Parathyroid adenoma (tissue), 2 donors: ENCODE results near the gene LRRC4C.
"Not testable (repeated sequence)": the region's sequence is repeated elsewhere in the genome, so short reads cannot be mapped to it uniquely, and the experiment has no call there.

Experiments
- H2AFZ ChIP-seq: fragments of 300-600 bp; sonication (generic); one replicate; pipeline ENCODE4 v1.7.0; 2017; ENCODE audit warnings: antibody characterized with exemption, mild to moderate bottlenecking
- H3K27ac ChIP-seq: fragments of 300-600 bp; sonication (generic); one replicate; pipeline ENCODE4 v1.7.0; 2017
- H3K27me3 ChIP-seq: fragments of 300-600 bp; sonication (generic); one replicate; pipeline ENCODE4 v1.7.0; 2017; ENCODE audit warnings: low read length; ENCODE audit not compliant: control insufficient read depth, insufficient read depth
- H3K36me3 ChIP-seq: fragments of 300-600 bp; sonication (generic); one replicate; pipeline ENCODE4 v1.7.0; 2017; ENCODE audit warnings: low read length; ENCODE audit not compliant: control insufficient read depth, insufficient read depth
- H3K4me1 ChIP-seq: fragments of 300-600 bp; sonication (generic); one replicate; pipeline ENCODE4 v1.7.0; 2017; ENCODE audit warnings: control low read depth
- H3K4me2 ChIP-seq: fragments of 300-600 bp; sonication (generic); one replicate; pipeline ENCODE4 v1.7.0; 2017; ENCODE audit warnings: low read length
- H3K4me3 ChIP-seq: fragments of 300-600 bp; sonication (generic); one replicate; pipeline ENCODE4 v1.7.0; 2017; ENCODE audit warnings: low read depth, low read length
- H3K79me2 ChIP-seq: fragments of 300-600 bp; sonication (generic); one replicate; pipeline ENCODE4 v1.7.0; 2017; ENCODE audit warnings: control low read depth
- H3K9ac ChIP-seq: fragments of 300-600 bp; sonication (generic); one replicate; pipeline ENCODE4 v1.7.0; 2017; ENCODE audit warnings: mild to moderate bottlenecking
- H3K9me3 ChIP-seq: fragments of 300-600 bp; sonication (generic); one replicate; pipeline ENCODE4 v1.7.0; 2017; ENCODE audit warnings: low read length; ENCODE audit not compliant: control insufficient read depth
- TF ChIP-seq, protein P1 (sequence below): fragments of 300-600 bp; sonication (generic); IDR thresholded peaks from one replicate; pipeline ENCODE4 v1.7.0; 2017; ENCODE audit warnings: antibody characterized with exemption, mild to moderate bottlenecking
- donor health status: primary hyperparathyroidism.

Gene LRRC4C

GRCh38 chr11:40170078-40170477 lies 1289.4 kb downstream of the LRRC4C start:
- TF ChIP-seq, protein P1, sequence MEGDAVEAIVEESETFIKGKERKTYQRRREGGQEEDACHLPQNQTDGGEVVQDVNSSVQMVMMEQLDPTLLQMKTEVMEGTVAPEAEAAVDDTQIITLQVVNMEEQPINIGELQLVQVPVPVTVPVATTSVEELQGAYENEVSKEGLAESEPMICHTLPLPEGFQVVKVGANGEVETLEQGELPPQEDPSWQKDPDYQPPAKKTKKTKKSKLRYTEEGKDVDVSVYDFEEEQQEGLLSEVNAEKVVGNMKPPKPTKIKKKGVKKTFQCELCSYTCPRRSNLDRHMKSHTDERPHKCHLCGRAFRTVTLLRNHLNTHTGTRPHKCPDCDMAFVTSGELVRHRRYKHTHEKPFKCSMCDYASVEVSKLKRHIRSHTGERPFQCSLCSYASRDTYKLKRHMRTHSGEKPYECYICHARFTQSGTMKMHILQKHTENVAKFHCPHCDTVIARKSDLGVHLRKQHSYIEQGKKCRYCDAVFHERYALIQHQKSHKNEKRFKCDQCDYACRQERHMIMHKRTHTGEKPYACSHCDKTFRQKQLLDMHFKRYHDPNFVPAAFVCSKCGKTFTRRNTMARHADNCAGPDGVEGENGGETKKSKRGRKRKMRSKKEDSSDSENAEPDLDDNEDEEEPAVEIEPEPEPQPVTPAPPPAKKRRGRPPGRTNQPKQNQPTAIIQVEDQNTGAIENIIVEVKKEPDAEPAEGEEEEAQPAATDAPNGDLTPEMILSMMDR: no peak
- no peaks in the 10 kb centered on the region for H3K79me2 ChIP-seq
- no peak overlapping the region for H2AFZ ChIP-seq
- H3K4me3 ChIP-seq: no peak overlapping the region
- no peaks in the 10 kb centered on the region for H3K27me3 ChIP-seq
- H3K4me1 ChIP-seq: no peaks in the 10 kb centered on the region
- no peak overlapping the region for H3K9ac ChIP-seq
- H3K36me3 ChIP-seq: no peaks in the 10 kb centered on the region
- H3K4me2 ChIP-seq: no peak overlapping the region
- no peaks in the 10 kb centered on the region for H3K9me3 ChIP-seq
- H3K27ac ChIP-seq: no peak overlapping the region

DNA sequence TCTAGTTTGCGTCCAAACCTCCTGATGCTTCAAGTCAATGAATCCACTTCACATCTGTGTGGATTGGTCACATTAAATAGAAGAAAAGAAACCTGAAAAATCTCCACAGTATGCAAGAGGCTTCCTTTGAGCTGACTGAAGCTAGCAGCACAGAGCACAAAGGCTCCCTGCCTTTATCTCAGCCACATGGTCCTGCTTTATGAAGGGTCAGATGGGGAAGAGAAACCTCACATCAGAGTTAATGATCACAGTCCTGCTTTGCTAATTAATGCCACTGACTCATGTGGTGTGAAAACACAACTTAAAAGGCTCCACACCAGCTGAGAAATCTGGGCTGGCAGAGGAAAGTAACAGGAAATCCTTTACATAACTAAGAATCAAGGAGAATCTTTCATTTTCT lies 1291.0 kb downstream of the LRRC4C start:
- Histone ChIP-seq H3K27ac (no peak overlapping the region), H3K79me2 (no peaks in the 10 kb centered on the region), H2AFZ (no peak overlapping the region), H3K4me1 (no peaks in the 10 kb centered on the region), H3K9ac (no peak overlapping the region), H3K4me3 (no peak overlapping the region), H3K27me3 (no peaks in the 10 kb centered on the region), H3K4me2 (no peak overlapping the region), H3K9me3 (no peaks in the 10 kb centered on the region), H3K36me3 (no peaks in the 10 kb centered on the region)
- TF ChIP-seq, protein P1: no peak

- H3K4me2 ChIP-seq, H3K36me3 ChIP-seq, H3K9ac ChIP-seq, H3K4me1 ChIP-seq, H2AFZ ChIP-seq, H3K79me2 ChIP-seq, H3K9me3 ChIP-seq, H3K27ac ChIP-seq, H3K4me3 ChIP-seq, H3K27me3 ChIP-seq: not testable (repeated sequence)
Measured at GRCh38 chr11:40167805-40168204, 1291.6 kb downstream of the LRRC4C start.

GRCh38 chr11:40166892-40167291 lies 1292.6 kb downstream of the LRRC4C start:
- H3K27ac ChIP-seq: no peak overlapping the region
- no peak overlapping the region for H2AFZ ChIP-seq
- H3K4me3 ChIP-seq: no peak overlapping the region
- H3K9me3 ChIP-seq: no peaks in the 10 kb centered on the region
- H3K27me3 ChIP-seq: no peaks in the 10 kb centered on the region
- no peaks in the 10 kb centered on the region for H3K36me3 ChIP-seq
- no peak overlapping the region for H3K4me2 ChIP-seq
- TF ChIP-seq, protein P1: no peak
- H3K79me2 ChIP-seq: no peaks in the 10 kb centered on the region
- no peaks in the 10 kb centered on the region for H3K4me1 ChIP-seq
- no peak overlapping the region for H3K9ac ChIP-seq

- H3K4me2 ChIP-seq: no peak overlapping the region
- no peaks in the 10 kb centered on the region for H3K36me3 ChIP-seq
- no peaks in the 10 kb centered on the region for H3K4me1 ChIP-seq
- H3K9me3 ChIP-seq: no peaks in the 10 kb centered on the region
- TF ChIP-seq, protein P1: no peak
- no peaks in the 10 kb centered on the region for H3K27me3 ChIP-seq
- no peak overlapping the region for H2AFZ ChIP-seq
- no peaks in the 10 kb centered on the region for H3K79me2 ChIP-seq
- H3K27ac ChIP-seq: no peak overlapping the region
- no peak overlapping the region for H3K4me3 ChIP-seq
- H3K9ac ChIP-seq: no peak overlapping the region
Measured at GRCh38 chr11:40162901-40163883, 1296.3 kb downstream of the LRRC4C start.
